ENCODE measurements around the gene SEC14L3. TPM values are rescaled to one million over a fixed set of nuclear protein-coding genes. Genes with fewer than 3 reads are reported as not detected.

SEC14L3 gene
- total RNA-seq, 1 experiment from 2014 or later = not detected

DNA sequence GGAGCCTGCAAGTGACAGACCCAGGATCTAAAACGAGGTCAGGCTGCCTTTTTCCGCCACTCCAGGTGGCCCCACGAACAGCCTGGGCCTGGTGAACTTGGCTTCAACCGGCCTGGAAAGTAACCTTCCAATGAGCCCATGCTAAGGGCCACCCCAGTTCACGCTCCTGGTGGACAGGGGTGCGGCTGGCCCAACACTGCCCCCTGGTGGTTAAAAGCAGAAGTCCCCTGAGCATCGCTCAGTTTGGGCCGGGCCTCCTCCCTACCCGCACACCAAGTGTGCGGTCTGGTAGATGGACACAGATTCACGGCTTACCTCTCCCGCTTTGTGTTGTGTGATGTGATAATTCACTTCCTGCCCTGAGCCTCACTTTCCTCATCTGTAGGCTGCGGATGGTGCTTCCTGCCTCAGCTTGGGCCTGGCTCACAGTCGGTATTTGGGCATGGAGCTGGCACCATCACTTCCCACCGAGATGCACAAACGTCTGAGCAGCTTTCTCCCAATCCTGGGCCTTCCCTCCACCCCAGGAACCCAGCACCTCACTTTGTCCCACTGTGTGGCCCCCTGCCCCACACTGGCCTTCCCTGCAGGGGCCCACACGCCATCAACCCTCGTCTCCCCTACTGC lies 13.7 kb upstream of the SEC14L3 start:
- Histone ChIP-seq H3K4me2 (ENCODE audit: insufficient read depth, insufficient read length, low read length) (no peak overlapping the region), H2AFZ (ENCODE audit: low read length) (no peak overlapping the region), H3K14ac (ENCODE audit: insufficient read depth, low read length) (no peak overlapping the region), H4K91ac (ENCODE audit: insufficient read length, low read depth, low read length) (no peak overlapping the region), H3K18ac (ENCODE audit: insufficient read length, low read depth, low read length) (peak overlapping the region; percentile 59), H3K23ac (ENCODE audit: insufficient read length, low read depth, low read length) (no peak overlapping the region), H2BK120ac (ENCODE audit: low read depth, low read length, poor library complexity, severe bottlenecking) (no peak overlapping the region), H4K5ac (ENCODE audit: insufficient read length, low read depth, low read length) (no peak overlapping the region), H3K9me3 (ENCODE audit: control insufficient read depth, low read depth, low read length) (no peaks in the 10 kb centered on the region), H4K8ac (replicated peaks; ENCODE audit: insufficient read length, low read depth, low read length) (no peak overlapping the region), H3K23me2 (ENCODE audit: insufficient read length, low read depth, low read length, poor library complexity, severe bottlenecking) (no peaks in the 10 kb centered on the region), H3K56ac (ENCODE audit: insufficient read length, low read depth, low read length) (no peak overlapping the region), H3T11ph (ENCODE audit: low read length) (no peak overlapping the region), H3K27me3 (ENCODE audit: insufficient read depth, low read length) (no peaks in the 10 kb centered on the region), H4K20me1 (ENCODE audit: control insufficient read depth, insufficient read depth, insufficient read length) (no peaks in the 10 kb centered on the region), H3K79me1 (ENCODE audit: insufficient read depth, low read depth, low read length, poor library complexity, severe bottlenecking) (no peaks in the 10 kb centered on the region), H3K79me2 (ENCODE audit: insufficient read depth, low read length) (no peaks in the 10 kb centered on the region), H2BK5ac (ENCODE audit: insufficient read length, low read length) (no peak overlapping the region), H3K27ac (ENCODE audit: insufficient read length, low read depth, low read length) (no peak overlapping the region), H2AK5ac (ENCODE audit: insufficient read length, low read length) (no peak overlapping the region), H3K4ac (ENCODE audit: low read depth, low read length) (no peak overlapping the region), H2BK15ac (ENCODE audit: low read depth, low read length) (no peak overlapping the region), H3K4me1 (ENCODE audit: insufficient read depth, low read length) (no peaks in the 10 kb centered on the region), H2BK12ac (ENCODE audit: insufficient read length, low read depth, low read length) (no peak overlapping the region), H2BK20ac (ENCODE audit: low read depth, low read length, poor library complexity, severe bottlenecking) (no peak overlapping the region), H3K9ac (ENCODE audit: extremely low read depth, insufficient read length, low read length) (no peak overlapping the region)
- Mint-ChIP-seq H3K4me3 (no peak overlapping the region; a peak in 1 of 5 replicates), H3K4me1 (peaks cover 0 to 6% of the 10 kb centered on the region in 2 experiments; a peak in 3 of 4 replicates), H3K9me3 (no peaks in the 10 kb centered on the region; a peak in 1 of 5 replicates), H3K27me3 (ENCODE audit: low read depth) (peaks cover 2% of the 10 kb centered on the region), H3K36me3 (ENCODE audit: insufficient read depth in 1 of 3, low read depth in 3 of 3) (no peaks in the 10 kb centered on the region), H3K27ac (no peak overlapping the region)
- WGBS (ENCODE audit: extremely low coverage, insufficient read length, low lambda C conversion rate) = no CpG with 5 or more reads among the region's 18 CpGs
- TF ChIP-seq, protein P1, sequence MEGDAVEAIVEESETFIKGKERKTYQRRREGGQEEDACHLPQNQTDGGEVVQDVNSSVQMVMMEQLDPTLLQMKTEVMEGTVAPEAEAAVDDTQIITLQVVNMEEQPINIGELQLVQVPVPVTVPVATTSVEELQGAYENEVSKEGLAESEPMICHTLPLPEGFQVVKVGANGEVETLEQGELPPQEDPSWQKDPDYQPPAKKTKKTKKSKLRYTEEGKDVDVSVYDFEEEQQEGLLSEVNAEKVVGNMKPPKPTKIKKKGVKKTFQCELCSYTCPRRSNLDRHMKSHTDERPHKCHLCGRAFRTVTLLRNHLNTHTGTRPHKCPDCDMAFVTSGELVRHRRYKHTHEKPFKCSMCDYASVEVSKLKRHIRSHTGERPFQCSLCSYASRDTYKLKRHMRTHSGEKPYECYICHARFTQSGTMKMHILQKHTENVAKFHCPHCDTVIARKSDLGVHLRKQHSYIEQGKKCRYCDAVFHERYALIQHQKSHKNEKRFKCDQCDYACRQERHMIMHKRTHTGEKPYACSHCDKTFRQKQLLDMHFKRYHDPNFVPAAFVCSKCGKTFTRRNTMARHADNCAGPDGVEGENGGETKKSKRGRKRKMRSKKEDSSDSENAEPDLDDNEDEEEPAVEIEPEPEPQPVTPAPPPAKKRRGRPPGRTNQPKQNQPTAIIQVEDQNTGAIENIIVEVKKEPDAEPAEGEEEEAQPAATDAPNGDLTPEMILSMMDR (conservative IDR thresholded peaks at IDR 0.05) = peak; percentile 98
- DNase-seq = peak; percentile 82

Measured in H9 (cell line).